ENCODE measurements around the gene ZFYVE9. TPM values are rescaled to one million over a fixed set of nuclear protein-coding genes. Genes with fewer than 3 reads are reported as not detected.

Gene ZFYVE9
- total RNA-seq, 1 donor from 2014 or later, result 16.5 TPM

DNA sequence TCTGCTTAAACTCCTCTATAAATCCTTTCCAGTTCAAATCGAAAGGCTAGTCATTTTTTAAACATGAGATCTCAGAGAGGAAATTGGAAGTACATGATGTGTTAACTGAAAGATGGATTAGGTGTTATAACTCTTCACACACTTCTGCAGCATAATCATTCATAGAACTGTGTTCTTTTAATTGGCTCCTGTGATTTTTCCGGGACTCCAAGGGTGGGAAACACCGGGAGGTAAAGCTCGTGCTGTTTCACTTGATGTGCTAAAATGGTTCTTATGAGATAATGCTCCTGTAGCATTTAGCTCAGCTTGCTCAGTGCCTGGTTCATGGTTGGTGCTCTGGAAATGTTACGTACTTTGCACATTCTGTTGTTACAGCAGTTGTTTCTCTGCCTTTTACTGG is 183.9 kb downstream of the ZFYVE9 start:
- Histone ChIP-seq H3K79me2 (ENCODE audit: insufficient read depth, low read length) (no peaks in the 10 kb centered on the region), H3K27ac (ENCODE audit: low read depth, low read length) (no peak overlapping the region), H4K20me1 (ENCODE audit: insufficient read depth, low read length) (no peaks in the 10 kb centered on the region), H2AFZ (ENCODE audit: low read depth, low read length) (no peak overlapping the region), H3K9ac (ENCODE audit: low read length) (no peak overlapping the region), H3K4me2 (ENCODE audit: low read length) (no peak overlapping the region), H3K27me3 (ENCODE audit: insufficient read depth, low read length) (no peaks in the 10 kb centered on the region), H3K4me3 (ENCODE audit: insufficient read depth, low read depth, low read length) (no peak overlapping the region), H3K9me3 (ENCODE audit: insufficient read depth, low read depth, low read length) (no peaks in the 10 kb centered on the region), H3K4me1 (ENCODE audit: insufficient read depth, low read length) (no peaks in the 10 kb centered on the region), H3K36me3 (ENCODE audit: insufficient read depth, low read length) (no peaks in the 10 kb centered on the region)
- no peak for TF ChIP-seq EZH2 (IDR thresholded peaks at IDR 0.05; ENCODE audit: insufficient read depth, low read length)
- TF ChIP-seq, protein P1, sequence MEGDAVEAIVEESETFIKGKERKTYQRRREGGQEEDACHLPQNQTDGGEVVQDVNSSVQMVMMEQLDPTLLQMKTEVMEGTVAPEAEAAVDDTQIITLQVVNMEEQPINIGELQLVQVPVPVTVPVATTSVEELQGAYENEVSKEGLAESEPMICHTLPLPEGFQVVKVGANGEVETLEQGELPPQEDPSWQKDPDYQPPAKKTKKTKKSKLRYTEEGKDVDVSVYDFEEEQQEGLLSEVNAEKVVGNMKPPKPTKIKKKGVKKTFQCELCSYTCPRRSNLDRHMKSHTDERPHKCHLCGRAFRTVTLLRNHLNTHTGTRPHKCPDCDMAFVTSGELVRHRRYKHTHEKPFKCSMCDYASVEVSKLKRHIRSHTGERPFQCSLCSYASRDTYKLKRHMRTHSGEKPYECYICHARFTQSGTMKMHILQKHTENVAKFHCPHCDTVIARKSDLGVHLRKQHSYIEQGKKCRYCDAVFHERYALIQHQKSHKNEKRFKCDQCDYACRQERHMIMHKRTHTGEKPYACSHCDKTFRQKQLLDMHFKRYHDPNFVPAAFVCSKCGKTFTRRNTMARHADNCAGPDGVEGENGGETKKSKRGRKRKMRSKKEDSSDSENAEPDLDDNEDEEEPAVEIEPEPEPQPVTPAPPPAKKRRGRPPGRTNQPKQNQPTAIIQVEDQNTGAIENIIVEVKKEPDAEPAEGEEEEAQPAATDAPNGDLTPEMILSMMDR (IDR thresholded peaks at IDR 0.05; ENCODE audit: insufficient read depth, low read depth, low read length), result no peak
- Mint-ChIP-seq H3K27me3 (ENCODE audit: low read depth, unreplicated experiment) (no peaks in the 10 kb centered on the region), H3K4me1 (ENCODE audit: low read depth, unreplicated experiment) (peaks cover 6% of the 10 kb centered on the region), H3K27ac (ENCODE audit: unreplicated experiment) (no peak overlapping the region), H3K36me3 (ENCODE audit: low read depth, unreplicated experiment) (peaks cover 3% of the 10 kb centered on the region), H3K4me3 (ENCODE audit: unreplicated experiment) (no peak overlapping the region), H3K9me3 (ENCODE audit: unreplicated experiment) (no peaks in the 10 kb centered on the region)
- DNase-seq (ENCODE audit: low read depth) (no peak), FAIRE-seq (no peak)

DNA sequence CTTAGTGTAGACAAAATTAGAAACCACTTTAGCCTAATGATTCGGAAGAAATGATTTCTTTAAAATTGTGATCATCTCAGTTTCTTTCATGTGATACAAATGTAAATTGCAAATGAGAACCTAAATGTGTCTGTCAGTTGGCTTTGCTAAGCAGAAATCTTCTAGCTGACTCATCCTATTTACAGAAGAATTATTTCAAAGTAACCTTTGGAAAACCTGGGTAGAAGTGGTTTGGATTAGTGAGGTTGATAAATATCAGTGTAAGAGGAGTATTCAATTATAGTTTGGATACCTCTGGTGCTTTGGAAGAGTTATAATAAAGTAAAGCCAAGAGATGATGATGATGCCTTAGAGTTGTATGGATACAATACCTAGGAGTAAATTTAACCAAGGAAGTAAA is 186.7 kb downstream of the ZFYVE9 start:
- Histone ChIP-seq H3K36me3 (ENCODE audit: insufficient read depth, low read length) (no peaks in the 10 kb centered on the region), H4K20me1 (ENCODE audit: insufficient read depth, low read length) (no peaks in the 10 kb centered on the region), H3K79me2 (ENCODE audit: insufficient read depth, low read length) (no peaks in the 10 kb centered on the region), H3K4me1 (ENCODE audit: insufficient read depth, low read length) (no peaks in the 10 kb centered on the region), H3K27me3 (ENCODE audit: insufficient read depth, low read length) (no peaks in the 10 kb centered on the region), H3K9ac (ENCODE audit: low read length) (no peak overlapping the region), H3K4me3 (ENCODE audit: insufficient read depth, low read depth, low read length) (no peak overlapping the region), H3K27ac (ENCODE audit: low read depth, low read length) (no peak overlapping the region), H2AFZ (ENCODE audit: low read depth, low read length) (no peak overlapping the region), H3K4me2 (ENCODE audit: low read length) (no peak overlapping the region), H3K9me3 (ENCODE audit: insufficient read depth, low read depth, low read length) (no peaks in the 10 kb centered on the region)
- TF ChIP-seq, protein P1 (IDR thresholded peaks at IDR 0.05; ENCODE audit: insufficient read depth, low read depth, low read length), result no peak
- no peak for TF ChIP-seq EZH2 (IDR thresholded peaks at IDR 0.05; ENCODE audit: insufficient read depth, low read length)
- Mint-ChIP-seq H3K9me3 (ENCODE audit: unreplicated experiment) (no peaks in the 10 kb centered on the region), H3K4me3 (ENCODE audit: unreplicated experiment) (no peak overlapping the region), H3K27ac (ENCODE audit: unreplicated experiment) (no peak overlapping the region), H3K4me1 (ENCODE audit: low read depth, unreplicated experiment) (peaks cover 6% of the 10 kb centered on the region), H3K27me3 (ENCODE audit: low read depth, unreplicated experiment) (no peaks in the 10 kb centered on the region), H3K36me3 (ENCODE audit: low read depth, unreplicated experiment) (no peaks in the 10 kb centered on the region)
- FAIRE-seq (no peak), DNase-seq (ENCODE audit: low read depth) (peak; percentile 16)

DNA sequence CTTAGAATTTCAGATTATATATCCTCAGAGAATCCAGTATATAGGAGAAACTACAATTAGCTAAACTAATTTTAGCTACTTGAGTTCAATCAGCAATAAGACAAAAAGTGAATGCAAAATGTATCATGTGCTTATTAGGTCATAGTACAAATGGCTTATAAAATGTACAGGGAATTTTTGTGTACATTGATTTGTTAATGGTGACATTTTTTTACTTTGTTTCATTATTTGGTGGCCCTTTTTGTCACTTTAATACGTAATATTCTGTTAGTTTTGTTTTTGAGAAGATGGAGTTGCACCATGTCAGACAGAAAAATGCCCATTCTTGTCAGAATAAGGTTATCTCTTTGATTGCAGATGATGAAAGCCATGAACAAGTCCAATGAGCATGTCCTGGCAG is 190.5 kb downstream of the ZFYVE9 start:
- Mint-ChIP-seq H3K9me3 (ENCODE audit: unreplicated experiment) (no peaks in the 10 kb centered on the region), H3K4me3 (ENCODE audit: unreplicated experiment) (no peak overlapping the region), H3K27me3 (ENCODE audit: low read depth, unreplicated experiment) (no peaks in the 10 kb centered on the region), H3K36me3 (ENCODE audit: low read depth, unreplicated experiment) (peaks cover 4% of the 10 kb centered on the region), H3K27ac (ENCODE audit: unreplicated experiment) (no peak overlapping the region), H3K4me1 (ENCODE audit: low read depth, unreplicated experiment) (peaks cover 6% of the 10 kb centered on the region)
- TF ChIP-seq, protein P1 (IDR thresholded peaks at IDR 0.05; ENCODE audit: insufficient read depth, low read depth, low read length), result no peak
- no peak for TF ChIP-seq EZH2 (IDR thresholded peaks at IDR 0.05; ENCODE audit: insufficient read depth, low read length)
- H2AFZ ChIP-seq (ENCODE audit: low read depth, low read length), result no peak overlapping the region
- H3K9me3 ChIP-seq (ENCODE audit: insufficient read depth, low read depth, low read length), result no peaks in the 10 kb centered on the region
- H3K9ac ChIP-seq (ENCODE audit: low read length), result no peak overlapping the region
- no peak overlapping the region for H3K4me3 ChIP-seq (ENCODE audit: insufficient read depth, low read depth, low read length)
- H3K27me3 ChIP-seq (ENCODE audit: insufficient read depth, low read length), result no peaks in the 10 kb centered on the region
- H3K27ac ChIP-seq (ENCODE audit: low read depth, low read length), result no peak overlapping the region
- no peak for DNase-seq (ENCODE audit: low read depth)
- no peaks in the 10 kb centered on the region for H4K20me1 ChIP-seq (ENCODE audit: insufficient read depth, low read length)
- no peaks in the 10 kb centered on the region for H3K4me1 ChIP-seq (ENCODE audit: insufficient read depth, low read length)
- FAIRE-seq, result no peak
- H3K79me2 ChIP-seq (ENCODE audit: insufficient read depth, low read length), result no peaks in the 10 kb centered on the region
- no peak overlapping the region for H3K4me2 ChIP-seq (ENCODE audit: low read length)
- H3K36me3 ChIP-seq (ENCODE audit: insufficient read depth, low read length), result no peaks in the 10 kb centered on the region

All from astrocyte (in vitro differentiated cells and primary cell).